Right ventricle myocardium inferior (tissue), 1 donor: Measurements from ENCODE around the gene GAB2. TPM values are rescaled to one million over a fixed set of nuclear protein-coding genes. Genes with fewer than 3 reads are reported as not detected.

ENCODE experiments used
- ATAC-seq: fragments of 200-7000 bp; cut with Tn5 transposase; one replicate; pipeline ENCODE4 v1.9.1; 2020; ENCODE audit warnings: mild to moderate bottlenecking, moderate library complexity
- DNase-seq: peaks from one replicate; pipeline ENCODE4 v3.0.0; 2021; ENCODE audit errors: missing footprints
- intact Hi-C: fragments of 100-400 bp; cut with DNase I; formaldehyde crosslinking; loops from one replicate; pipeline ENCODE4 v1.11.0; 2022
- total RNA-seq: library from RNA; stranded (reverse); fragmentation: NEBNext Ultra II Directional; extraction: Animal tissue kit (Norgen Biotek cat#: 25700); gene quantifications from one replicate; pipeline ENCODE4 v1.2.1, GENCODE V29; 2021
- donor health status: DM: no; HTN: yes; CAD: no; lungs with severe emphysema.

GAB2 gene
- total RNA-seq, 1 donor from 2014 or later, result 15.6 TPM

- intact Hi-C loops, result no loop called here
- ATAC-seq (no peak), DNase-seq (no peak)
Measured at GRCh38 chr11:78334109-78334508, 83.5 kb downstream of the GAB2 start.

DNA sequence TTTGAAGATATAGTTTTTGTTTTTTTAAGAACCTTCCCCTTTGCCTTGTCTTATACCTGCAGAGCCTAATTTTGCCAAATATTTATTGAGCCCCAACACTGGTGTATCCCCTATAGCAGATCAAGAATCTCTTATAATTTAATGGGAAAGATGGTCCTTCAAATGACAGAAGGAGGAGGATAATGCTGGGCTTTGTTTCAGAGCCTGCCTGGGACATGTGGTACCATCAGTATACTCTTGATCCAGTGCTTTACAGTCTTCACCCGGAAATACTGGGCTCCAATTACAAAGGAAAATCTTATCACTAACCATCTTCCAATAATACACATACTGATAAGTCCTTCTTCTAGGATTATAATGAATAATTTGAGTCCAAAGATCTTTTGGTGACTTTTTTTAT lies 84.7 kb downstream of the GAB2 start:
- DNase-seq (no peak), ATAC-seq (no peak)
- intact Hi-C loops, result no loop called here

GRCh38 chr11:78332174-78332866 lies 85.3 kb downstream of the GAB2 start:
- ATAC-seq (no peak), DNase-seq (no peak)
- intact Hi-C loops, result no loop called here

DNA sequence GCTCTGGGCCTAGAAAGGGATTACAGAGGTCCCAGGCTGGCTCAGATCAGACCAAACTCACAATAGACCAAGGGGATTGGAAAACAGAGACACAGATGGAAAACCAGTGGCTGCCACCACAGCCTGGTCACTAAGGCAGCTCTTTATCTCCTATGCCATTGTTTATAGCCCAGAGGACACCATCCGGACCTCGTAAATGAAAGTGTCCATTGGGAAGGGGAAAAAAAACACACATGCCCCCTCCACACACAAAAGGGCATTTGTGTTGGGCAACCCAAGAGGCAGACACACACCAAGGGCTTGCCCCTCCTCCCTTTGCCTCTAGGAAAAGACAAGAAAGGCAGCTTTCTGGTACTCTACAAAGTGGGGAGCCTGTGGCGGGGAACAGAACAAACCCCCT lies 85.9 kb downstream of the GAB2 start:
- intact Hi-C loops, result no loop called here
- ATAC-seq, result no peak
- no peak for DNase-seq

DNA sequence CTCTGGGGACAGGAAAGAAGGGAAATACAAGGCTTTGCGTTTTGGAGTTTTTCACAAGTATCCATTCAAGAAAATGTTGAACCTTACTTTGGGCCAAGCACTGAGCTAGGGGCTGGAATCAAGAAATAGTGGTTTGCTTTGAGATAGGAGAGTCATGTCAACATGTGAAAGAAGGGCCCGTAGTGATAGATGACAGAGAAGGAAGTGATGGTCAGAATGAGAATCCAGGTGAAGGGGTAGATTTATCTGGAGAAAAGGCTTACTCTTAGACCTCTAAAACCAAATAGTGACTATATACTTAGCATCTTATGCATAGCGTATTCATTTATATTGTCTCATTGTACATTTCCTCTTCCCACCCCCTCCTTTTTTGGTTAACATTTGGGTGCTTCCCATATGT lies 87.3 kb downstream of the GAB2 start:
- DNase-seq, result no peak

DNA sequence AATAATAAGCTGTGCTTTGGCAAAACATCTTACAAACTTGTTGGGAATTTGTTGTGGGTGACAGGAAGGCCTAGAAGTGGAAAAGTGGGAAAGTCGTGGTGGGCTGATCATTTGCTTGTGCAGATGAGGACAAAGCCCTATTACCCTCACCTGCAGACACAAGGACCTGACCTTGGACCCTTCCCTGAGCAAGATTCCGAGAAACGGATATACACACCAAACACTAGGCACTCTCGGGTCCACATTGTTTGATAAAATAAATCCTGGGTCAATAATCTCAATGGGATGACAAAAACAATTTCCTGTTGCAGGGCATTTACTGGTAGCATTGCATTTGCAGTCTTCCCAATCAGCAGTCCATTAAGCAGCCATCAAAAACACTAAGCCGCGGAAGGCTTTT lies 89.7 kb downstream of the GAB2 start:
- ATAC-seq (no peak), DNase-seq (no peak)
- intact Hi-C loops, result no loop called here

More for the DNA sequence above, 87.3 kb downstream of the GAB2 start:
- intact Hi-C loops, result no loop called here
- no peak for ATAC-seq

DNA sequence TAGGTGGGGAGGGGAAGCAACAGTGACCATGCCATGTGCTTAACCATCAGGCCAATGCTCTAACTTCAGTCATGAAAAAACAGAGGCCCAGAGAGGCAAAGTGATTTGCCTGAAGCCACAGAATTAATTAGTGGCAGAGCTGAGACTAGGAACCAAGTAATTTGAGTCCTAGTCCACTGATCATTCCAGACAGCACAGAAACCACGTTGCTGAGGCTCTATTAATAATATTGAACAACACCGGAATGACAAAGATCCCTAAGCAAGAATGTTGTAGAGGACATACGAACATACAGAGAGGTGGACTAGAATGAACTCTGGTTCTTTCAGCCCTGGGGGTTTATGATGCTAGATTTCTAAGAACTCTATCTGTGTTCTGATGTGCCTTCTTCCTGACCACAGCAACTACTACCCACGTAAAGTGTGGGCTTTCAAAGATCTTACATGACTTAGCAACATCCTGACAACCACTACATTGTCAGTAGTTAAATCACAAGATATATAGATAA lies 92.3 kb downstream of the GAB2 start:
- ATAC-seq (no peak), DNase-seq (no peak)
- intact Hi-C loops, result no loop called here

GRCh38 chr11:78323363-78323762 lies 94.3 kb downstream of the GAB2 start:
- ATAC-seq (no peak), DNase-seq (no peak)
- intact Hi-C loops, result no loop called here

DNA sequence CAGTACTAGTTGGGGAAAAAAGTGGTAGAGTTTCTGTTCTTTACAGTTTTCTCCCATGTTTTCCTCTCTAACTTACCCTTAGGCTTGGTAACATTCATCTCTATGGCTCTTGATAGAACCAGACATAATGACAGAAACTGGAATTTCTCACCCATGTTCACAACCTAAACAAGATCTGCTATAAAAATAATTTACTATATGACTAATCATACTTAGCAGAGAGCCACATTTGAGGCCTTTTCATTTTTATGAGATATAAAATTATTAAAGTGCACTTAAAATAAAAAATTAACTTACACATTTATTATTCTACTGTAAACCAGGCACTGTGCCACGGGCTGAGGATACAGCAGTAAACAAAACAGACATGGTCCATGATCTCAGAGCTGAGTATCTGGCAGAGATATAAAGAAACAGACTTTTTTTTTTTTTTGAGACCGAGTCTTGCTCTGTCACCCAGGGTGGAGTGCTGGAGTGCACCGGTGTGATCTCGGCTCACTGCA lies 98.1 kb downstream of the GAB2 start:
- intact Hi-C loops, result no loop called here
- ATAC-seq (peak; percentile 26), DNase-seq (no peak)

GRCh38 chr11:78318321-78319114 lies 99.1 kb downstream of the GAB2 start:
- intact Hi-C loops, result no loop called here
- peak; percentile 32 for ATAC-seq

DNA sequence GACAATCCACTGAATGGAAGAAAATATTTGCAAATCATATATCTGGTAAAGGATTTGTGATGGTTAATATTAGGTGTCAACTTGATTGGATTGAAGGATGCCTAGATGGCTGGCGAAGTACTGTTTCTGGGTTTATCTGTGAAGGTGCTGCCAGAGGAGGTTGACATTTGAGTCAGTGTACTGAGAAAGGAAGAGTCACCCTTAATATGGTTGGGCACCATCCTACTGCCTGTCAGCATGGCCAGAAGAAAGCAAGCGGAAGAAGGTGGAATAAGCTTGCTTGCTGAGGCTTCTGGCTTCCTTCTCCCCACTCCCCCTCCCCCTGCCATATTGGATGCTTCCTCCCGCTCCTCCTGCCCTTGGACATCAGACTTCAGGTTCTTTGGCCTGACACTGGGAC lies 101.9 kb downstream of the GAB2 start:
- ATAC-seq (no peak), DNase-seq (no peak)
- intact Hi-C loops, result no loop called here

More at GRCh38 chr11:78318321-78319114, 99.1 kb downstream of the GAB2 start:
- no peak for DNase-seq

DNA sequence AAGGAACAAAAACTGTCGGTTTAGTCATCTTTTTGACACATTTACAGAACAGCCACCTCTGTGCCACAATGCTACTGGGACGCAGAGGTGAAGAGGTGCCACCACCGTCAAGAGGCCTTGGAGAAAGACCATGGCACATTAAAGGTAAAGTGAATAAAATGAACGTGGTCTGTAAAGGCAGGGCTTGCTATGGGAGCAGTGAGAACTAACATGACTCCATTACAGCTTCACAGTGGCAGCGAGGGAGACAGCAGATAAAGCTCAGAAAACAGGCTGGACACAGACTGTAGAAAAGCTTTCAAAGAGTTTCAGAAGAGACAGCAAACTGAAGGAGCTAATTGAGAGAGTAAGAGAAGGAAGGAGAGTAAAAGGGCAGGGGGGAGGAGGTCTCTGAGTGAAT lies 102.9 kb downstream of the GAB2 start:
- intact Hi-C loops, result loop anchor here (5.0 kb wide), 1 partner anchor 103 kb away; the partner anchor contains the start of gene GAB2
- DNase-seq (no peak), ATAC-seq (no peak)

DNA sequence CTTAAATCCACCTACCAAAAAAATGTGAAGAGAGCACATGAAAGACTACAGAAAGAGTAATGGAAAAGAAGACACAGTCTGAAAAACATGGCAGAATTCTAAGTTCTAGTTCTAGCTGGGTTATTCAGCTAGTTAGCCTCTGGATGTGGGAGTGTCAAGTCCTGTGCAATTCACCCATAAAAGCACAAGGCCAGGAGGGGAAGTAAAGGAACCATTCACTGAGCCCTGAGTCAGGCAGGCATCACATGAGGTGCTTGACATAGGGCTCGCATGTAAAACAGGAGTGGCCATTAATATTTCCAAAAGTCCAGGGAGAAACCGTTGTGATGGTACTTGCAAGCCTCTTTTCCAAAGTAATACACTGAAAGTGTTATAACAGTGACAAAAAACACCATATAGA lies 103.7 kb downstream of the GAB2 start:
- ATAC-seq (no peak), DNase-seq (no peak)
- intact Hi-C loops, result loop anchor here (5.0 kb wide), 1 partner anchor 103 kb away; the partner anchor contains the start of gene GAB2

- DNase-seq (no peak), ATAC-seq (peak; percentile 32)
- intact Hi-C loops, result loop anchor here (5.0 kb wide), 1 partner anchor 104 kb away; the partner anchor contains the start of gene GAB2
Measured at GRCh38 chr11:78313181-78313795, 104.3 kb downstream of the GAB2 start.

- intact Hi-C loops, result loop anchor here (5.0 kb wide), 1 partner anchor 105 kb away; the partner anchor contains the start of gene GAB2
- DNase-seq (no peak), ATAC-seq (no peak)
Measured at GRCh38 chr11:78312712-78313111, 104.9 kb downstream of the GAB2 start.

DNA sequence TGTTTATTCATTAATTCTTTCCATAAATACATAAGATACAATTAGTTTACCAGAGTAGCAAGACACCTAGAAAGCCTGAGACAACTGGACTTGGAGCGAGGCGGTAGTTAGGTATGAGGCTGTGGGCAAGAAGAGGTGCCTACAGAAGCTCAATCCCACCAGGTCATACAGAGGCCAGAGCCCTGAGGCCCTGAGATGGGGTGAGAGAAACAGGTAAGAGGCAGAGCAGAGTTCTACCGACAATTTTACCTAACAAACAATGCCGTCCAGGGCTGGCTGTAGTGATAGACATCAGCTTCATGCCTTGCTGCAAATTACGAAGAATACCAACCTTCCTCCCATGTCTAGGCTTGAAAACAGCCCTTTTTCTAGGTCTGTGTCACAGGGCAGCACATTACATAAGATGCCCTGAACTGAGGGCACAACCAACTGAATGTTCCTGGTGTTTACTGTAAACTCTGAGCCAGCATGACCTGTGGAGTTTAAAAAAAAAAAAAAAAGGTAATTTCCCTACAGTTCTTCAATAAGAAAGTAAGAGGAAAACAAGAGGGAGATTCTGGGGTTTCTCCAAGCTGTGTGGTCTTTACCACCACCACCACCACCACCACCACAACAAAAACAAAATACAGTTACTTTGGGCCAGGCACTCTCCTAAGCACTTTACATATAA lies 105.8 kb downstream of the GAB2 start:
- ATAC-seq (no peak), DNase-seq (no peak)
- intact Hi-C loops, result loop anchor here (5.0 kb wide), 1 partner anchor 105 kb away; the partner anchor contains the start of gene GAB2

- intact Hi-C loops, result loop anchor here (5.0 kb wide), 1 partner anchor 107 kb away; the partner anchor contains the start of gene GAB2
Measured at GRCh38 chr11:78310500-78310909, 107.1 kb downstream of the GAB2 start.

GRCh38 chr11:78304201-78304600 lies 113.4 kb downstream of the GAB2 start:
- no peak for ATAC-seq
- intact Hi-C loops, result no loop called here
- DNase-seq, result no peak

More at GRCh38 chr11:78310500-78310909, 107.1 kb downstream of the GAB2 start:
- DNase-seq (peak; percentile 76), ATAC-seq (peak; percentile 86)
